K562 (cell line): ENCODE data around the gene LAMB3. TPM values are rescaled to one million over a fixed set of nuclear protein-coding genes. Genes with fewer than 3 reads are reported as not detected.
A peak's percentile ranks its signal among the peaks of the same experiment; 100 is the strongest.

ENCODE experiments used
- BACH1 ChIP-seq: fragments of 200-800 bp; sonication (Bioruptor generic); IDR thresholded peaks from 2 replicates; pipeline ENCODE4 v1.6.1; 2016; ENCODE audit warnings: missing genetic modification characterization, missing compliant biosample characterization
- CHCHD3 ChIP-seq: fragments of 250-450 bp; sonication (Bioruptor Pico); IDR thresholded peaks from 2 replicates; pipeline ENCODE4 v2.1.2; 2022; ENCODE audit warnings: mild to moderate bottlenecking
- DACH1 ChIP-seq: fragments of 450-650 bp; IDR thresholded peaks from 2 replicates; pipeline ENCODE4 v1.6.1; 2018; ENCODE audit not compliant: partially characterized antibody
- ERF ChIP-seq: fragments of 450-650 bp; formaldehyde crosslinking; IDR thresholded peaks from 2 replicates; pipeline ENCODE4 v1.4.0; 2020; ENCODE audit warnings: mild to moderate bottlenecking, mixed read lengths
- EWSR1 ChIP-seq: fragments of 450-650 bp; IDR thresholded peaks from 2 replicates; pipeline ENCODE4 v1.6.1; 2018; ENCODE audit warnings: borderline replicate concordance, mild to moderate bottlenecking, low read depth, moderate library complexity; ENCODE audit not compliant: partially characterized antibody
- HDAC1 ChIP-seq, 2 experiments: fragments of 450-650 bp; IDR thresholded peaks; 2 replicates each; pipeline ENCODE4 v1.6.1; 2016 to 2017; ENCODE audit warnings: inconsistent platforms in 1 of 2, mild to moderate bottlenecking in 1 of 2, moderate library complexity in 1 of 2
- HIVEP1 ChIP-seq: fragments of 250-450 bp; sonication (Bioruptor Pico); IDR thresholded peaks from 2 replicates; pipeline ENCODE4 v1.4.0; 2020; ENCODE audit warnings: mild to moderate bottlenecking
- HNRNPUL1 ChIP-seq: fragments of 200-400 bp; formaldehyde crosslinking; IDR thresholded peaks from 2 replicates; pipeline ENCODE4 v1.6.1; 2017; ENCODE audit warnings: low read length
- LCOR ChIP-seq: sonication (generic); formaldehyde crosslinking; IDR thresholded peaks from 2 replicates; pipeline ENCODE4 v1.8.0; 2022; ENCODE audit warnings: mild to moderate bottlenecking, missing genetic modification reagents
- NFIX ChIP-seq: fragments of 250-450 bp; sonication (Bioruptor Pico); IDR thresholded peaks from 2 replicates; pipeline ENCODE4 v1.4.0; 2020; ENCODE audit warnings: low read depth, mild to moderate bottlenecking, moderate library complexity
- PTRF ChIP-seq: fragments of 450-650 bp; IDR thresholded peaks from 2 replicates; pipeline ENCODE4 v1.6.1; 2016; ENCODE audit warnings: mild to moderate bottlenecking, missing genetic modification characterization, missing compliant biosample characterization
- RBBP5 ChIP-seq: fragments of 200-600 bp; sonication (generic); IDR thresholded peaks from 2 replicates; pipeline ENCODE4 v1.6.1; 2012; ENCODE audit warnings: borderline replicate concordance, mild to moderate bottlenecking, low read length, control low read depth, inconsistent platforms; ENCODE audit not compliant: insufficient read depth, poor library complexity, severe bottlenecking
- SMC3 ChIP-seq: conservative IDR thresholded peaks from 2 replicates; pipeline ENCODE4 v1.6.1; 2011; ENCODE audit warnings: low read depth, low read length, improper control_type of control experiment; ENCODE audit not compliant: insufficient read depth
- ZEB2 ChIP-seq: fragments of 450-650 bp; IDR thresholded peaks from 2 replicates; pipeline ENCODE4 v1.6.1; 2016
- ZNF444 ChIP-seq: fragments of 250-450 bp; sonication (Bioruptor Pico); IDR thresholded peaks from 2 replicates; pipeline ENCODE4 v1.4.0; 2020; ENCODE audit warnings: mild to moderate bottlenecking, moderate library complexity
- ZNF764 ChIP-seq: fragments of 250-450 bp; sonication (Bioruptor Pico); IDR thresholded peaks from 2 replicates; pipeline ENCODE4 v1.4.0; 2020; ENCODE audit warnings: low read depth, mild to moderate bottlenecking, moderate library complexity
- polyA plus RNA-seq, 8 experiments: library from polyadenylated mRNA; depleted of rRNA in 4 of 8; stranded (reverse) in 5 of 8; unstranded in 3 of 8; fragments of >200 nt; fragmentation: Nextera tagmentation in 2 of 8; fragmentation: Illumina TruSeq in 1 of 8; extraction: Ambion mirVana in 2 of 8; extraction: Trizol in 1 of 8; gene quantifications; 2 replicates each; pipeline versions ENCODE4 v1.2.1 to v1.2.3, GENCODE V29; 2011 to 2014; ENCODE audit warnings: inconsistent platforms in 1 of 8, missing spikeins in 1 of 8
- total RNA-seq, 7 experiments: library from RNA; depleted of rRNA in 6 of 7; stranded (reverse); fragments of >200 nt in 6 of 7; fragmentation: Illumina TruSeq in 2 of 7; extraction: Trizol in 2 of 7; gene quantifications; 2 replicates each; pipeline versions ENCODE4 v1.2.1 to v1.2.3, GENCODE V29; 2011 to 2021; ENCODE audit warnings: low replicate concordance in 1 of 7
- TF ChIP-seq, protein P1 (sequence below), 3 experiments: fragments of 200-800 bp in 1 of 3; fragments of 250-450 bp in 1 of 3; fragments of 450-650 bp in 1 of 3; sonication (Bioruptor Pico) in 1 of 3; sonication (Bioruptor generic) in 1 of 3; formaldehyde crosslinking in 1 of 3; IDR thresholded peaks; 2 replicates each; pipeline versions ENCODE4 v1.6.1 to v1.8.0; 2016 to 2022; ENCODE audit warnings: mild to moderate bottlenecking in 2 of 3, missing genetic modification characterization in 2 of 3, missing compliant biosample characterization in 1 of 3, moderate library complexity in 1 of 3
- TF ChIP-seq, protein P2 (sequence below), 2 experiments: fragments of 450-650 bp; formaldehyde crosslinking in 1 of 2; IDR thresholded peaks; 2 replicates each; pipeline versions ENCODE4 v1.4.0 to v1.6.1; 2014 to 2020; ENCODE audit warnings: mild to moderate bottlenecking in 2 of 2, borderline replicate concordance in 1 of 2, low read depth in 1 of 2

Gene LAMB3
- total and polyA plus RNA-seq, 9 of the 15 experiments (the other 6 are each of a cell fraction or from before 2014, with no cell fraction given) = 0.08 to 1.3 (median 0.91) TPM

DNA sequence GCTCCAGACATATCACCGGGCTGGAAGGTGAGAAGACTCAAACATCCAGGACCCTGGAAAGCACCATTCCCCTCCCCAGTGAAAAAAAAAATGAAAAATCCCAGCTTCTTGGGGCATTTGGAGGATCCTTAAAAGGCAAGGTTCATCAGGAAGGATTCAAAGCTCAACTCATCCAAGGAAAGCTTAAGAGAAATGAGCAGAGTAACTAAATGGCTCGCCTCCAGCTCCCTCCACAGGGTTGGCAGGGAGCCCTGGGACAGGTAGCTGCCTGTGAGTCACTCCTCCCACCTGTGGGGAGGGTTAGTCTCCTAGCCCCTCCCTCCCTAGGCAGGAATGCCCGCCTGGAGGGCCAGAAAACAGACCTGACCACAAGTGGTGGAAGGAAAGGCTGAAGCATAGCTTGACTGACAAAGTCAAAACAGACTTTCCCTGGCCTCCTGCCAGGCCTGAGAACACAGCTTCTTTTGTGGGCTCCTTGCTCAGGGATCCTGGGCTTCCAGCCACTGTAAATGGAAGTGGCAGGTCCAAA is 712 bp upstream of the LAMB3 start (continued):
- TF ChIP-seq, protein P1, sequence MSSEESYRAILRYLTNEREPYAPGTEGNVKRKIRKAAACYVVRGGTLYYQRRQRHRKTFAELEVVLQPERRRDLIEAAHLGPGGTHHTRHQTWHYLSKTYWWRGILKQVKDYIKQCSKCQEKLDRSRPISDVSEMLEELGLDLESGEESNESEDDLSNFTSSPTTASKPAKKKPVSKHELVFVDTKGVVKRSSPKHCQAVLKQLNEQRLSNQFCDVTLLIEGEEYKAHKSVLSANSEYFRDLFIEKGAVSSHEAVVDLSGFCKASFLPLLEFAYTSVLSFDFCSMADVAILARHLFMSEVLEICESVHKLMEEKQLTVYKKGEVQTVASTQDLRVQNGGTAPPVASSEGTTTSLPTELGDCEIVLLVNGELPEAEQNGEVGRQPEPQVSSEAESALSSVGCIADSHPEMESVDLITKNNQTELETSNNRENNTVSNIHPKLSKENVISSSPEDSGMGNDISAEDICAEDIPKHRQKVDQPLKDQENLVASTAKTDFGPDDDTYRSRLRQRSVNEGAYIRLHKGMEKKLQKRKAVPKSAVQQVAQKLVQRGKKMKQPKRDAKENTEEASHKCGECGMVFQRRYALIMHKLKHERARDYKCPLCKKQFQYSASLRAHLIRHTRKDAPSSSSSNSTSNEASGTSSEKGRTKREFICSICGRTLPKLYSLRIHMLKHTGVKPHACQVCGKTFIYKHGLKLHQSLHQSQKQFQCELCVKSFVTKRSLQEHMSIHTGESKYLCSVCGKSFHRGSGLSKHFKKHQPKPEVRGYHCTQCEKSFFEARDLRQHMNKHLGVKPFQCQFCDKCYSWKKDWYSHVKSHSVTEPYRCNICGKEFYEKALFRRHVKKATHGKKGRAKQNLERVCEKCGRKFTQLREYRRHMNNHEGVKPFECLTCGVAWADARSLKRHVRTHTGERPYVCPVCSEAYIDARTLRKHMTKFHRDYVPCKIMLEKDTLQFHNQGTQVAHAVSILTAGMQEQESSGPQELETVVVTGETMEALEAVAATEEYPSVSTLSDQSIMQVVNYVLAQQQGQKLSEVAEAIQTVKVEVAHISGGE (CRISPR knock-in tag; IDR thresholded peaks at IDR 0.05) = no peak
- TF ChIP-seq NFIX (CRISPR knock-in tag) (0 out of 2 replicates have a peak, but pooled peaks have one; percentile 10), HDAC1 (IDR thresholded peaks at IDR 0.05) (no peak), HIVEP1 (CRISPR knock-in tag) (no peak), SMC3 (no peak), CHCHD3 (CRISPR knock-in tag) (no peak), HNRNPUL1 (no peak), EWSR1 (no peak), ZNF764 (peak; percentile 97), BACH1 (tag) (no peak), ZEB2 (peak; percentile 85), ZNF444 (CRISPR knock-in tag) (no peak), ERF (CRISPR knock-in tag) (no peak), DACH1 (no peak), RBBP5 (no peak), PTRF (tag) (no peak), LCOR (CRISPR knock-in tag) (no peak)
- TF ChIP-seq, protein P2, sequence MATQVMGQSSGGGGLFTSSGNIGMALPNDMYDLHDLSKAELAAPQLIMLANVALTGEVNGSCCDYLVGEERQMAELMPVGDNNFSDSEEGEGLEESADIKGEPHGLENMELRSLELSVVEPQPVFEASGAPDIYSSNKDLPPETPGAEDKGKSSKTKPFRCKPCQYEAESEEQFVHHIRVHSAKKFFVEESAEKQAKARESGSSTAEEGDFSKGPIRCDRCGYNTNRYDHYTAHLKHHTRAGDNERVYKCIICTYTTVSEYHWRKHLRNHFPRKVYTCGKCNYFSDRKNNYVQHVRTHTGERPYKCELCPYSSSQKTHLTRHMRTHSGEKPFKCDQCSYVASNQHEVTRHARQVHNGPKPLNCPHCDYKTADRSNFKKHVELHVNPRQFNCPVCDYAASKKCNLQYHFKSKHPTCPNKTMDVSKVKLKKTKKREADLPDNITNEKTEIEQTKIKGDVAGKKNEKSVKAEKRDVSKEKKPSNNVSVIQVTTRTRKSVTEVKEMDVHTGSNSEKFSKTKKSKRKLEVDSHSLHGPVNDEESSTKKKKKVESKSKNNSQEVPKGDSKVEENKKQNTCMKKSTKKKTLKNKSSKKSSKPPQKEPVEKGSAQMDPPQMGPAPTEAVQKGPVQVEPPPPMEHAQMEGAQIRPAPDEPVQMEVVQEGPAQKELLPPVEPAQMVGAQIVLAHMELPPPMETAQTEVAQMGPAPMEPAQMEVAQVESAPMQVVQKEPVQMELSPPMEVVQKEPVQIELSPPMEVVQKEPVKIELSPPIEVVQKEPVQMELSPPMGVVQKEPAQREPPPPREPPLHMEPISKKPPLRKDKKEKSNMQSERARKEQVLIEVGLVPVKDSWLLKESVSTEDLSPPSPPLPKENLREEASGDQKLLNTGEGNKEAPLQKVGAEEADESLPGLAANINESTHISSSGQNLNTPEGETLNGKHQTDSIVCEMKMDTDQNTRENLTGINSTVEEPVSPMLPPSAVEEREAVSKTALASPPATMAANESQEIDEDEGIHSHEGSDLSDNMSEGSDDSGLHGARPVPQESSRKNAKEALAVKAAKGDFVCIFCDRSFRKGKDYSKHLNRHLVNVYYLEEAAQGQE (IDR thresholded peaks at IDR 0.05; ENCODE audit: borderline replicate concordance) = peak; percentile 74
- TF ChIP-seq, protein P2 (CRISPR knock-in tag; IDR thresholded peaks at IDR 0.05; ENCODE audit: low read depth) = no peak
